Immature natural killer cell (primary cell): Measurements from ENCODE around the gene BRDT. TPM values are rescaled to one million over a fixed set of nuclear protein-coding genes. Genes with fewer than 3 reads are reported as not detected.
A peak's percentile ranks its signal among the peaks of the same experiment; 100 is the strongest.

Experiments
- DNase-seq, 3 donors: peaks; one replicate each; pipeline ENCODE4 v3.0.0; 2022; ENCODE audit warnings: mixed read lengths in 1 of 3
- H3K27ac Mint-ChIP-seq, 6 donors: one replicate each; pipeline ENCODE4 v1.8.0; 2020; ENCODE audit warnings: mixed read lengths in 6 of 6, mild to moderate bottlenecking in 5 of 6, inconsistent platforms in 4 of 6, moderate library complexity in 3 of 6
- H3K27me3 Mint-ChIP-seq, 3 donors: one replicate each; pipeline ENCODE4 v1.8.0; 2020 to 2021; ENCODE audit warnings: low read depth in 3 of 3, mild to moderate bottlenecking in 3 of 3, mixed read lengths in 3 of 3, moderate library complexity in 3 of 3, inconsistent platforms in 1 of 3
- H3K36me3 Mint-ChIP-seq, 3 donors: one replicate each; pipeline ENCODE4 v1.8.0; 2020; ENCODE audit warnings: mixed read lengths in 3 of 3, inconsistent platforms in 2 of 3, mild to moderate bottlenecking in 2 of 3
- H3K4me1 Mint-ChIP-seq, 2 donors: one replicate each; pipeline ENCODE4 v1.8.0; 2020; ENCODE audit warnings: inconsistent platforms in 2 of 2, mild to moderate bottlenecking in 2 of 2, mixed read lengths in 2 of 2, moderate library complexity in 1 of 2
- H3K4me3 Mint-ChIP-seq, 5 donors: one replicate each; pipeline ENCODE4 v1.8.0; 2020; ENCODE audit warnings: mild to moderate bottlenecking in 5 of 5, mixed read lengths in 5 of 5, inconsistent platforms in 3 of 5, moderate library complexity in 3 of 5
- H3K9me3 Mint-ChIP-seq, 6 donors: one replicate each; pipeline ENCODE4 v1.8.0; 2020; ENCODE audit warnings: mild to moderate bottlenecking in 6 of 6, mixed read lengths in 6 of 6, inconsistent platforms in 4 of 6, moderate library complexity in 3 of 6
- polyA plus RNA-seq, 3 donors: library from polyadenylated mRNA; unstranded; fragments of 300-500 nt; fragmentation: Illumina TruSeq; gene quantifications; one replicate each; pipeline ENCODE4 v1.2.3, GENCODE V29; 2021

The BRDT gene
- polyA plus RNA-seq, 3 donors from 2014 or later: not detected

- no peak for DNase-seq
- Mint-ChIP-seq H3K4me3 (no peak overlapping the region), H3K36me3 (peaks cover 0 to 4% (median 0%) of the 10 kb centered on the region in 3 donors), H3K9me3 (no peaks in the 10 kb centered on the region), H3K27ac (no peak overlapping the region), H3K4me1 (peaks cover 20 to 22% of the 10 kb centered on the region in 2 donors), H3K27me3 (peaks cover 5 to 8% (median 7%) of the 10 kb centered on the region in 3 donors)
Observed at GRCh38 chr1:91944087-91944486, 5.1 kb upstream of the BRDT start.

DNA sequence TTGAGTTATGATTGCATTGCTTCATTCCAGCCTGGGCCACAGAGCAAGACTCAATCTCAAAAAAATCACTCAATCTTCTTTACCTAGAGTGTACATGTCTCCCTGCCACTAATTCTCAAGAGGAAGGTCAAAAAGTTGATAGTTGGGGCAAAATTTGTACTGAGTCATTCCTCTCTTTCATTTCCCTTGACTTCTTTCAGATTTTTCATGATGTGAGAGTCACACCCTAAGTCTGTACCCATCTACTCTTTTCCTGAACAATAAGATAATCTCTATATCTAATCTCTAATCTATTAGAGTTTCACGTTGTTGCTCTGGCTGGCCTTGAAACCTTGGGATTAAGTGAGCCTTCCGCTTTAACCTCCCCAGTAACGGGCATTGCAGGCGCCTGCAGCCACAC, 1.1 kb upstream of the BRDT start:
- no peaks in the 10 kb centered on the region for H3K9me3 Mint-ChIP-seq
- H3K36me3 Mint-ChIP-seq: peaks cover 0 to 4% (median 0%) of the 10 kb centered on the region in 3 donors
- peak overlapping the region; percentile 83 to 94 (median 88) for H3K27ac Mint-ChIP-seq
- H3K4me3 Mint-ChIP-seq: peak overlapping the region; percentile 70 to 80 (median 77)
- H3K27me3 Mint-ChIP-seq: peaks cover 7 to 8% (median 8%) of the 10 kb centered on the region in 3 donors
- DNase-seq: no peak
- H3K4me1 Mint-ChIP-seq: peaks cover 22 to 29% of the 10 kb centered on the region in 2 donors

GRCh38 chr1:91948501-91949355, 473 bp upstream of the BRDT start:
- Mint-ChIP-seq H3K4me1 (peaks cover 22 to 29% of the 10 kb centered on the region in 2 donors), H3K27me3 (peaks cover 7 to 8% (median 8%) of the 10 kb centered on the region in 3 donors), H3K9me3 (no peaks in the 10 kb centered on the region), H3K4me3 (peak overlapping the region; percentile 70 to 80 (median 77)), H3K27ac (peak overlapping the region; percentile 83 to 94 (median 88)), H3K36me3 (peaks cover 0 to 4% (median 0%) of the 10 kb centered on the region in 3 donors)
- DNase-seq: peak; percentile 75 to 82 (median 80)

DNA sequence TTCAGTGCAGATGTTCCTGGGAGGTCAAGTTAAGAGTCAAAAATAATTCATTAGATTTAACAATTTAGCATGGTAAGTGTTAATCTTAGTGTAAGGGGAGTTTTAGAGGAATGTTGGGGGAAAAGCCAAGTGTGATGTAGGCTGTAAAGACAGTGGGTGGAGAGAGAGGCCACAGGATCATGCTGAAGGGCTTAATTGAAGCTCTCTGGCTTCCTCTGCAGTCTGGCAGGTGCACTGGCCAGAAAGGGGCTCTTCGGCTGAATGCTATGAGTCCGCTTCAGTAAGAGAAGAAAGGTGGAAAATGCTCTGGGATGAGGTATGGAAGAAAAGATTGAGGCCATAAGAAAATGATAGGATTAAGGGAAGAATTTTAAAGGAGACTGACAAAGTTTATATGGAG, 3.0 kb downstream of the BRDT start:
- H3K4me3 Mint-ChIP-seq: no peak overlapping the region
- no peak for DNase-seq
- H3K27ac Mint-ChIP-seq: peak overlapping the region in 2 of 6 donors; percentile 1 to 9

GRCh38 chr1:91958926-91959325, 9.7 kb downstream of the BRDT start:
- peaks cover 0 to 5% (median under 1%) of the 10 kb centered on the region in 3 donors for H3K27me3 Mint-ChIP-seq
- H3K4me1 Mint-ChIP-seq: no peaks in the 10 kb centered on the region
- H3K36me3 Mint-ChIP-seq: no peaks in the 10 kb centered on the region
- no peak overlapping the region for H3K27ac Mint-ChIP-seq
- peaks cover 0 to 2% (median 0%) of the 10 kb centered on the region in 6 donors for H3K9me3 Mint-ChIP-seq
- no peak for DNase-seq
- no peak overlapping the region for H3K4me3 Mint-ChIP-seq

More for the DNA sequence above, 3.0 kb downstream of the BRDT start:
- Mint-ChIP-seq H3K36me3 (peaks cover 0 to 4% (median 0%) of the 10 kb centered on the region in 3 donors), H3K4me1 (peaks cover 20 to 24% of the 10 kb centered on the region in 2 donors), H3K27me3 (peaks cover 7 to 8% (median 8%) of the 10 kb centered on the region in 3 donors), H3K9me3 (peaks cover 0 to 2% (median 0%) of the 10 kb centered on the region in 6 donors)

DNA sequence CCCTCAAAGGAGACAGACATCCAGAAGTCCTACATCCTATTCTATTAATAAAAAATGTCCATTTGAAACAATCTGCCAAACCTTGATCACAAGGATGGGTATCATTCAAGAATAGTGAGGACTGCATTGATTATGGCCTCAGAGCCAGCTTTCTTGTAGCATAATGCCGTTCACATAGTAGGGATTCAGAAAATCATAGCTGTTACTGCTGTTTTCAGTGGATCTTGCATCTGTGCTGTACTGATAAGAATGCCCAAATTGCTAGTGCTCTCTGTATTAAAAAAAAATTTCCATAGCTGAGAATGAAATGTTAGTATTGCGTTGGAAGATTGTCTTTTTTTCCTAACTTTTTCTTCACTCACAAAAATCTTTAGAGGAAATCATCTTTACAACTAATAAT, 19.1 kb downstream of the BRDT start:
- Mint-ChIP-seq H3K36me3 (no peaks in the 10 kb centered on the region), H3K27me3 (peaks cover 3 to 8% (median 5%) of the 10 kb centered on the region in 3 donors), H3K4me3 (no peak overlapping the region), H3K4me1 (no peaks in the 10 kb centered on the region), H3K9me3 (no peaks in the 10 kb centered on the region), H3K27ac (no peak overlapping the region)
- no peak for DNase-seq

- no peaks in the 10 kb centered on the region for H3K4me1 Mint-ChIP-seq
- DNase-seq: no peak
- H3K27ac Mint-ChIP-seq: no peak overlapping the region
- no peaks in the 10 kb centered on the region for H3K9me3 Mint-ChIP-seq
- H3K4me3 Mint-ChIP-seq: no peak overlapping the region
- peaks cover 0 to 4% (median 2%) of the 10 kb centered on the region in 3 donors for H3K27me3 Mint-ChIP-seq
- no peaks in the 10 kb centered on the region for H3K36me3 Mint-ChIP-seq
Observed at GRCh38 chr1:91979383-91979782, 30.2 kb downstream of the BRDT start.

DNA sequence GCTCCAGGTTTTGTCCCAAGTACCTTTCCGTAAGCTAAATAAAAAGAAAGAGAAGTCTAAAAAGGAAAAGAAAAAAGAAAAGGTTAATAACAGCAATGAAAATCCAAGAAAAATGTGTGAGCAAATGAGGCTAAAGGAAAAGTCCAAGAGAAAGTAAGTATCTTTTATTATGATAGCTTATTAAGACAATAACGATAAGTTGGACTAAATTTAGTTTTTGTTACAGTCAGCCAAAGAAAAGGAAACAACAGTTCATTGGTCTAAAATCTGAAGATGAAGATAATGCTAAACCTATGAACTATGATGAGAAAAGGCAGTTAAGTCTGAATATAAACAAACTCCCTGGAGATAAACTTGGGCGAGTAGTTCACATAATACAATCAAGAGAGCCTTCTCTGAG, 31.5 kb downstream of the BRDT start:
- DNase-seq: no peak

GRCh38 chr1:91981996-91982609, 32.9 kb downstream of the BRDT start:
- Mint-ChIP-seq H3K4me1 (no peaks in the 10 kb centered on the region), H3K27ac (no peak overlapping the region), H3K4me3 (no peak overlapping the region), H3K36me3 (no peaks in the 10 kb centered on the region), H3K9me3 (no peaks in the 10 kb centered on the region), H3K27me3 (peaks cover 0 to 2% (median 1%) of the 10 kb centered on the region in 3 donors)
- DNase-seq: no peak

More for the DNA sequence above, 31.5 kb downstream of the BRDT start:
- Mint-ChIP-seq H3K27ac (no peak overlapping the region), H3K27me3 (peaks cover 0 to 2% (median 1%) of the 10 kb centered on the region in 3 donors), H3K36me3 (no peaks in the 10 kb centered on the region), H3K4me3 (no peak overlapping the region), H3K4me1 (no peaks in the 10 kb centered on the region), H3K9me3 (no peaks in the 10 kb centered on the region)

DNA sequence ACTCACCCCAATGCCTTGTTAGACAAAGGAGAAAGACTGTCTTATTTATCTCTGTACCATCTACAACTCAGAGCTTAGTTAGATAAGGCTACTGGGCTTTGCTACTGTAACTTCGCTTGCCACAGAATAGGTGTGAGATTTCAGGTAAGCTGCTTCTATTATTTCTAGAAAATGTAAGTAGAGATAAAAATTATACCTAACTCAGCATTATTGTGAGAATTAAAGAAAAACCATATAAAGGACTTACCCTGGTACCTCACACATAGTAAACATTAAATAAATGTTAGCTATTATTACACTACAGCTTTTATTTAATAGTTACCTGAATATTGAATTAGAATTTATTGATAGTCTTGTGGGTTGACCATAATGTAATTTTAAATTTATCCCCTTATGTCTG, 44.1 kb downstream of the BRDT start:
- Mint-ChIP-seq H3K36me3 (no peaks in the 10 kb centered on the region), H3K4me1 (no peaks in the 10 kb centered on the region), H3K27ac (no peak overlapping the region), H3K4me3 (no peak overlapping the region), H3K9me3 (no peaks in the 10 kb centered on the region), H3K27me3 (peaks cover 0 to 4% (median 0%) of the 10 kb centered on the region in 3 donors)
- no peak for DNase-seq

- no peaks in the 10 kb centered on the region for H3K36me3 Mint-ChIP-seq
- no peak overlapping the region for H3K4me3 Mint-ChIP-seq
Observed at GRCh38 chr1:91997607-91998195, 48.5 kb downstream of the BRDT start.

GRCh38 chr1:92004129-92004528, 54.9 kb downstream of the BRDT start:
- Mint-ChIP-seq H3K9me3 (no peaks in the 10 kb centered on the region), H3K4me1 (no peaks in the 10 kb centered on the region), H3K27ac (no peak overlapping the region), H3K36me3 (no peaks in the 10 kb centered on the region), H3K4me3 (no peak overlapping the region), H3K27me3 (peaks cover 0 to 2% (median 0%) of the 10 kb centered on the region in 3 donors)
- DNase-seq: no peak

More at GRCh38 chr1:91997607-91998195, 48.5 kb downstream of the BRDT start:
- Mint-ChIP-seq H3K27ac (no peak overlapping the region), H3K27me3 (peaks cover 0 to 4% (median 0%) of the 10 kb centered on the region in 3 donors), H3K4me1 (no peaks in the 10 kb centered on the region), H3K9me3 (no peaks in the 10 kb centered on the region)
- peak; percentile 40 to 55 (median 51) for DNase-seq

DNA sequence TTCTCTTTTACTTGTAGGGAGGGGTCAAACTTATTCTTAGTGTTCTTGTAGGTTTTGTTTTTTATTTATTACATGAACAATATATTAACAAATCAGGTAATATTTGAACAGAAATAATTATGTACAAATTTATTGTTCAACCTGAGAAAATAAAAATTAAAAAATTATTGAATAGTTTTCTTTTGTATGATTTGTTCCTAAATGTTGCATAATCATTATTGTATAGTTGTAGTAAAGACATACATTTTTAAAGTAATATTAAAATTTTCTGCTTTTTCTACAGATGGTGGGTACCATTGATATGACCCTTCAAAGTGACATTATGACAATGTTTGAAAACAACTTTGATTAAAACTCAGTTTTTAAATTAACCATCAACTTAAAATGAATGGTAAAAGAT, 64.7 kb downstream of the BRDT start:
- no peak overlapping the region for H3K4me3 Mint-ChIP-seq
- H3K27ac Mint-ChIP-seq: no peak overlapping the region
- peaks cover 0 to 3% (median 0%) of the 10 kb centered on the region in 3 donors for H3K36me3 Mint-ChIP-seq
- no peaks in the 10 kb centered on the region for H3K9me3 Mint-ChIP-seq
- peaks cover 0 to 2% (median 2%) of the 10 kb centered on the region in 3 donors for H3K27me3 Mint-ChIP-seq
- DNase-seq: no peak
- peaks cover 27% of the 10 kb centered on the region in 2 donors for H3K4me1 Mint-ChIP-seq
